ENCODE data around the gene OR51V1.
"Not testable (repeated sequence)": the region's sequence is repeated elsewhere in the genome, so short reads cannot be mapped to it uniquely, and the experiment has no call there.

OR51V1 gene, protein sequence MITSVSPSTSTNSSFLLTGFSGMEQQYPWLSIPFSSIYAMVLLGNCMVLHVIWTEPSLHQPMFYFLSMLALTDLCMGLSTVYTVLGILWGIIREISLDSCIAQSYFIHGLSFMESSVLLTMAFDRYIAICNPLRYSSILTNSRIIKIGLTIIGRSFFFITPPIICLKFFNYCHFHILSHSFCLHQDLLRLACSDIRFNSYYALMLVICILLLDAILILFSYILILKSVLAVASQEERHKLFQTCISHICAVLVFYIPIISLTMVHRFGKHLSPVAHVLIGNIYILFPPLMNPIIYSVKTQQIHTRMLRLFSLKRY

DNA sequence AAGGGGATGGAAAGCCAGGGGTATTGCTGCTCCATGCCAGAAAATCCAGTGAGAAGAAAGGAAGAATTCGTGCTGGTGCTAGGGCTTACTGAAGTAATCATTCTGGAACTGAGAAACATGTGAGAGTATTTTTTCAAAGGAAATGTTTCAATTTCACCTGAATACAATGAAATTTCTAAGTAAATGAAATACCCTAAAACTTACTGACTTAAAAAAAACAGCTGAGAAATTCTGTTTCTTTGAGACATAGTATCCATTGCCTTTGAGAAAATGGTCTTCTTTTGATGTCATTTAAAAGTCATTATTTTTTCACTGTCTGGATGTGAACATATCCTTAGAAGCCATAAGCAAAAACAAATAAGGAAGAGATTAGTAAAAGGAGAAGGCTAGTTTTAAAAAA, at the start of gene OR51V1:
Gene OR51V1 (minus strand): TSS at position 101 of the 400 bp plus-strand sequence. CDS start 0 bp downstream, at position 101.
- DNase-seq, result no peak

DNA sequence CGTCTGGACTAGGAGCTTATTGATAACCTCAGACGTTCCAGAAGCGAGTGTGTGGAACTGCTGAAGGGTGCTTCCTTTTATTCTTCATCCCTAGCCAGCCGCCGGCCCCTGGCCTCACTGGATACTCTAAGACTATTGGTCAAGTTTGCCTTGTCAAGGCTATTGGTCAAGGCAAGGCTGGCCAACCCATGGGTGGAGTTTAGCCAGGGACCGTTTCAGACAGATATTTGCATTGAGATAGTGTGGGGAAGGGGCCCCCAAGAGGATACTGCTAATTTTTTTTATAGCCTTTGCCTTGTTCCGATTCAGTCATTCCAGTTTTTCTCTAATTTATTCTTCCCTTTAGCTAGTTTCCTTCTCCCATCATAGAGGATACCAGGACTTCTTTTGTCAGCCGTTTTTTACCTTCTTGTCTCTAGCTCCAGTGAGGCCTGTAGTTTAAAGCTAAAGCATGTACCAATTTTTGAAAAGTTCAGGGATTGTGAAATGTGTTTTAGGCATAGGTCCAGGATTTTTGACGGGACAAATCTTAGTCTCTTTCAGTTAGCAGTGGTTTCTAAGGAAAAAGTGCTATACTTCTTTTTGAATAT, 49.4 kb upstream of the OR51V1 start, which contains the start of gene HBG1:
Gene HBG1 (minus strand): TSS at position 51 of the 590 bp plus-strand sequence. CDS start 53 bp downstream, outside the sequence.
- not testable (repeated sequence) for DNase-seq

DNA sequence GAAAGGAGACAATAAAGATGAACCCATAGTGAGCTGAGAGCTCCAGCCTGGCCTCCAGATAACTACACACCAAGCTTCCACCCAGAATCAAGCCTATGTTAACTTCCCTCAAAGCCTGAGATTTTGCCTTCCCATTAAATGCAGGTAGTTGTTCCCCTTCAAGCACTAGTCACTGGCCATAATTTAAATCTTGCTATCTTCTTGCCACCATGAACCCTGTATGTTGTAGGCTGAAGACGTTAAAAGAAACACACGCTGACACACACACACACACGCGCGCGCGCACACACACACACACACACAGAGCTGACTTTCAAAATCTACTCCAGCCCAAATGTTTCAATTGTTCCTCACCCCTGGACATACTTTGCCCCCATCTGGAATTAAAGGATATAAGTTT, 48.0 kb upstream of the OR51V1 start:
- not testable (repeated sequence) for DNase-seq

DNA sequence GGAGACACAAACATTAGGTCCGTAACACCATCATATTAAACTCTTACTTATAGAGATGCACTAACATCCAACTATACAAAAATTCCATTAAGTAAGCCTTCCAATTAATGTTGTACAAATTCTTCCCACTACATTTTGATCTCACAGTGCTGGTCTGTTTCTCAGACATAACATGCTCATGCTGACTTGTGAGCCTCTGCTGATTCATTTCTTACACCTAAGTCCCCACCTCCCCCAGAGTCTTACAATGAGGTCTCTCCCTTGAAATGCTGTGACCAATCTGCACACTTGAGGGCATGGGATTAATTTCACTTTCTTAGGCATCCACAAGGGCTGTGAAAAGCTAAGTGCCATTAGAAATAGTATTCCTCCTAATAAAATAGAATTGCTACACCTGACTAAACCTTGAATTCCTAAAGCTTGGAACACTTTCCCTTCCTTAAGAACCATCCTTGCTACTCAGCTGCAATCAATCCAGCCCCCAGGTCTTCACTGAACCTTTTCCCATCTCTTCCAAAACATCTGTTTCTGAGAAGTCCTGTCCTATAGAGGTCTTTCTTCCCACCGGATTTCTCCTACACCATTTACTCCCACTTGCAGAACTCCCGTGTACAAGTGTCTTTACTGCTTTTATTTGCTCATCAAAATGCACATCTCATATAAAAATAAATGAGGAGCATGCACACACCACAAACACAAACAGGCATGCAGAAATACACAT, 47.1 kb upstream of the OR51V1 start:
- DNase-seq, result no peak

DNA sequence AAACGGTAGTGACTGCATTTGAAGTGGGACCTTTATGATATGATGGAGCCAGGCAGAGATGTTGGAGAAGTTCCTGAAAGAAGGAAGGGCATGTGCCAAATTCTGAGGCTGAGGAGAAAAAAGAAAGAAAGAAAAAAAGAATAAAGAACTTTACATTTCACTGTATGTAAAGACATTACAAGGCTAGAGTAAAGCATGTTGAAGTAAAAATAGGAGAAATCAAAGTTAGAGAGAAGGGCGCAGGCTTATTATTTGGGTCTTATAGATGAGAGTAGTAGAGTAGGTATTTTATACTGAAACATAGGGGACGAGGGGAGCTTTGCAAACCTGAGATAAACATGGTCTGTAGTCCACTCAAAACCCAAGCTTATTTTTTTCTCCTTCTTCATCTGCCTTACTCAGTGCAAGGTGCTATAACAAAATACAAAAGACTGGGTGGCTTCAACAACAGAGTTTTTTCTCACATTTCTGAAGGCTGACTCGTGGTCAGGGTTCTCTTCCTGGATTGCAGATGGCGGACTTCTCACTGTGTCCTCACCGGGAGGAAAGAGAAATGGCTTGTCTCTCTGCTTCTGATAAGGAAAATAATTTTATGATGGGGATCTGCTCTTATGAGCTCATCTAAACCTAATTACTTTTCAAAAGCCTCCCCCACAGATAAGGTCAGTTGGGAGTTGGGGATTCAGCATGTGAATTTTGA, 46.4 kb upstream of the OR51V1 start:
- no peak for DNase-seq

DNA sequence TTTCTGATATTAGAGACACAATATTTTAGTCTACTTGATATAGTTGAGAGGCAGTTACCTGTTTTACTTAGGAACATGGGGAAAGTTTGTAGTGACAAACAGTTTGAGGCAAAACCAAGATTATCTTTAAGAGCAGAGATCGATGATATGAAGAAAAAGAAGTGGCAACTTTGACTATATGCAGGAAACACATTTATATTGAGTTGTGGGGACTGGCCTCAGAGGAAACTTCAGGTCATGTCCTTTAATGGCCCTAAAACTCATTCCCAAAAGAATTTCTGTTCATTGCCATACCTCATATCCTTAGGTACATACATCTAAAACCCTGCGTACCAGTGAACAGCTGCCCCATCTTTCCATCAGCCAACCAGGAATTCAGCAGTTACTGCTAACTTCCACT, 44.7 kb upstream of the OR51V1 start:
- no peak for DNase-seq

DNA sequence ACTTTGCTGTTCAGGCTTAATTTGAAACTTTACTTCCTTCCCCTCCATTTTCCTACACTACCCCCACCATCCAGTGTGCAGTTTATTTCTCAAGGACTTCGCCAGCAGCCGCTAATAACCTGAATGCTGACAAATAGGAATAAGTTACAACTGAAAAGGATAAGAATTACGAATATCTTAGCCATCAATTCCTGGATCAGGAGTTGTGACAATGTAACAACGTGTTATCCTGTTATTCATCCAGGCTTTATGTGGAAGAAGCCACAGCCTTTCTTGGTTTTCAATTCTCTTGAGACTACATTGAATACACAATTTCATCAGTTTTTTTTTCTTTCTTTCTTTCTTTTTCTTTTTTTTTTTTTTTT, 43.3 kb upstream of the OR51V1 start:
- no peak for DNase-seq

DNA sequence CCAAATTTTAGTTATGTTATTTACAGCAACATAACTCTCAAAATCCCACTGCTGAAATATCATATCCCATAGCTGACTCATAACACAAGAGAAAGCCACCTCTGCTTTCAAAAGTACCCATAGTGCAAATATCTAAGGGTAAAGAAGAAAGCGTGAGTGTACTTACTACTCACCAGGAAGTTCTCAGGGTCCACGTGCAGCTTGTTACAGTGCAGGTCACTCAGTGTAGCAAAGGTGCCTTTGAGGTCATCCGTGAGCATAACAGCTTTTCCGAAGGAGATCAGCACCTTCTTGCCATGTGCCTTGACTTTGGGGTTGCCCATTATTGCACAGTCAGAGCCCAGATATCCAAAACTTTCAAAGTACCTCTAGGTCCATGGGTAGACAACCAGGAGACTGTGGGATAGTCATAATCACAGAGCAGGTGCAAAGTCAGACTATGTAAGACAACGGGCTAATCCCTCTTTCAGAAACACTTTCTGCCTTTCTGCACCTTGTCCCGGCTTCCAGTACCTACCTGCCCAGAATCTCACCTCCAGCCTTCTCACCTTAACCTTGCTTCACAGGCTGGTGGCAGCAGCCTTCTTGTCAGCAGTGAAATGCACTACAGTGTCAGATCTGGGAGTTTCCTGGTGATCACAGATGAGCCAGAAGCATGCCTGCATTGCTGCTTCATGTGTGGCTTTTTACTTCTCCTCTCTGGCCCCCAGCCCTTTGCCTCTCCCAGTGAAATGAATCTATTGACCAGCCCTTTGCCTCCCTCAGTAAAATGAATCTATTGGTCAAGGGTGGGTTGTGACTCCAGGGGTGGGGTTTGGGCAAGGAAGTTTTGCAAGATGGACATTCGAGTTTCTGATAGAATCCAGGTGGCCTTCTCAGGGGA, 42.7 kb upstream of the OR51V1 start:
- no peak for DNase-seq

DNA sequence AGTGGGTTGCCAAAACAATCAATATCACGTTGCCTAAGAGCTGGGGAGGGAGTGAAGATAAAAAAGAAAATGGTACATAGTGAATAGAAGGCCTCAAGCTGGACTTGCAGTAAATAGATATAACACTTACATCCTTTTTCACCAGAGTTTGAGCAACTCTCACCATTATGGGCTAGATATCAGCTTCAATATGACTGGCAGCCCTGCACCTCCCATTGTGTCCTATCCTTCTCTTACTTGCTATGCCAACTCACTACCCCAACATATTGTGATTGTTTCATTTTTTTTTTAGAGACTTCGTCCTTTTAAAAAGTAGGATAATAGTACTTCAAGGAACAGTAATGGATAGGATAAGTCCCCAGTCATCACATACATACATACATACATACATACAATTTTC, 41.7 kb upstream of the OR51V1 start:
- no peak for DNase-seq

DNA sequence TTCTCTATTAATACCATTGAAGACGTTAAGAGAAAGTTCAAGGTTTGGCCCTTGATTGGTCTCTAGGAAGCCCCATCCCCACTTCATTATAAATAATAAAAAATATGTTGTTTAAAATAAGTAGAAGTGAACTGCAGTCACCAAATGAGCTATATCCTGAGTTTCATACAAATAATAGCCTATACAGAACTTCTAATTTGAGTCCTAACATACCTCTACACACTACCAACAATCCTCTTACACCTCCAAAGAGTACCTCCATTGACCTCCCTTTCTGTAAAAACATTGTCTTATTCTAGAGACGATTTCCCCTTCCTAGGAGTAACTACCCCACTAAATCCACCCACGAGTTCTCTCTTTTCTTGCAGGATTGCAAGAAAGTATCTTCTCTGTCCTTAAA, 41.0 kb upstream of the OR51V1 start:
- no peak for DNase-seq

DNA sequence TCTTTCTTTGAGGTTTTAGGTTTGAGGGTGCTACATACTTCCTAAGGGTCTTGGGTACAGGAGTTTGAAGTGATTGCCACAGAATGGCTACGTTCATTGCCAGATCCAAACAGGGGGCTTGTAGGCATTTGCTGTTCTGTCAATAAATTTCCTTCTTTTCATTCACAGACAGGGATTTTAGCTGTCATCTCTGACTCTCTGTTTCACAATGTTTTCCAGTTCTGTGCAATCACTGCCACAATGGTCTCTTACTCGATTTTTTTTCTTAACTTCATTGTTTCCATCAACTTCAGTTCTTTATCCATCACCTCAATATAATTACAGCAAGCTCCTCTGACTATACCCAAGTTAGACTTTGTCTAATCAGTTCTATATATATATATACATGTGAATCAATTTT, 40.0 kb upstream of the OR51V1 start:
- no peak for DNase-seq

DNA sequence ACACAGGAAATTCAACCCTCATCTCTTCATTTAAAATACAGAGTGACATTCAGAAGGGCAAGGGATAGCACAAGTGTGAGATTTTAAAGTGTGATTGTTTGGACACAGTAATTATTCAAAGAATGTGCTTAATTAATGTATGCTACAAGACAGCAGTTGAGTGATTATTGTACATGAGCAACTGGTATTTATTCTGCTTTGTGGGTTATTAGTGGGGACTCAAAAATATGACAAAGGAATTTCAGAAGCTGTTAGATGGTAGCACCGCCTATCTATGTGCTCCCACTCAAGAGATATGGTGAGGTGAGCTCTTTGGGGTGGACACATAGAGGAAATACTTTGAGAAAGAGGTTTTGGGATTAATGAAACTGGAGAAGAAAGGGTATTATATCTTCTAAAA, 39.6 kb upstream of the OR51V1 start:
- DNase-seq, result no peak

DNA sequence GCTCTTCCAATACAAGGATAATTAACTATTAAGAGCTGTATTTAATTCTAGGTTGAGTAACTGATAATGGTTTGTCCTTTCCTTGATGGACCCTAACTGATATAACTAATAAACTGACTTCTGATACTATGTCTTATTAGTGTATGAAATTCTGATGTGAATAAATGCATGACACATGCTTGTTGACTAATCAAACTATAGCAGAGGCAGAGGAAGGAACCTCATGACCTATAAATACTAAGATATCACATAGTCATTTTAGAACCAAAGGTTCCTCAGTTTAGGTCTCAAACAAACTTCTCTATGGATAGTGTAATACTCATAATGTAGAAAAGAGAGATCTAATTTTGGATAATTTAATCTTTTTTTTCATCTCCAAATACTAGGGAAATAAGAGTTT, 38.6 kb upstream of the OR51V1 start:
- DNase-seq, result no peak

DNA sequence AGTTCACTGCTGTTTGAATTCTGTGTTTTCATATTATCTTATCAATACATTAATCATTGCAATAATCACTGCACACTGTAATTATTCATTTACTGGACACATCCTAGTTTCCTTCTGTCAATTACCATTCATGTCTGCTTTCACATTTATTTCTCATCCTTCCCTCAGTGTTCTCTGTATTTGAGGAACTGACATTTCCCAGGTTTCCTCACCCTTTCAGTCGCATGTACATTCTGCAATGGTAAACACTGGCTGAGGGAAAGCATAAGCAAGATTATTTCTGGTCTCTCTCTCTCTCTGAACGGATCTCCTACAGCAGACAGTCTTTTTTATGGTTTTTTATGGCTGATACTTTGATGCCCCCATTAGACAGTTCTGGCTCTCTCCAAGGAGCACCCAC, 38.0 kb upstream of the OR51V1 start:
- DNase-seq, result no peak

DNA sequence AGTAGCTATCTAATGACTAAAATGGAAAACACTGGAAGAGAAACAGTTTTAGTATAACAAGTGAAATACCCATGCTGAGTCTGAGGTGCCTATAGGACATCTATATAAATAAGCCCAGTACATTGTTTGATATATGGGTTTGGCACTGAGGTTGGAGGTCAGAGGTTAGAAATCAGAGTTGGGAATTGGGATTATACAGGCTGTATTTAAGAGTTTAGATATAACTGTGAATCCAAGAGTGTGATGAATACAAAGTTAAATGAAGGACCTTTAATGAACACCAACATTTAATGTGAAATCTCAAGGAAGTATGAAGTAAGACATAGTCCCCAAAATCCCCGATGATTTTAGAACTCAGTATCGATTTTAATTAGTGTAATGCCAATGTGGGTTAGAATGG, 36.9 kb upstream of the OR51V1 start:
- no peak for DNase-seq

DNA sequence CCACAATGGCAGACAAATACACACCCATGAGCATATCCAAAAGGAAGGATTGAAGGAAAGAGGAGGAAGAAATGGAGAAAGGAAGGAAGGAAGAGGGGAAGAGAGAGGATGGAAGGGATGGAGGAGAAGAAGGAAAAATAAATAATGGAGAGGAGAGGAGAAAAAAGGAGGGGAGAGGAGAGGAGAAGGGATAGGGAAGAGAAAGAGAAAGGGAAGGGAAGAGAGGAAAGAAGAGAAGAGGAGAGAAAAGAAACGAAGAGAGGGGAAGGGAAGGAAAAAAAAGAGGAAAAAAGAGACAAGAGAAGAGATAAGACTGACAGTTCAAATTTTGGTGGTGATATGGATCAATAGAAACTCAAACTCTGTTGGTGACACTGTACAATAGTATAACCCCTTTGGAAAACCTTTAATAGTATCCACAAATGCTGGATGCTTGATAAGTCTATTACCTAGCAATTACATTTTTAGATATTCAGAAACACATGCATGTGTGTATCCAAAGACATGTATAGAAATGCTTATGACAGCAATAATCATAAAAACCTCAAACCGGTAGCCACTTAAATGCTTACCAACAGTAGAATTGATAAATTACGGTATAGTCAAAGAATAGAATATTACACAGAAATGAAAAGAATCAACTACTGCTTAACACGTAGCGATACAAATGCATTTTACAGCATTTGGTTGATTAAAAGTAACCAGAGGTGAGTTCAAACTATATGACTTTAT, 35.0 kb upstream of the OR51V1 start:
- DNase-seq, result no peak

DNA sequence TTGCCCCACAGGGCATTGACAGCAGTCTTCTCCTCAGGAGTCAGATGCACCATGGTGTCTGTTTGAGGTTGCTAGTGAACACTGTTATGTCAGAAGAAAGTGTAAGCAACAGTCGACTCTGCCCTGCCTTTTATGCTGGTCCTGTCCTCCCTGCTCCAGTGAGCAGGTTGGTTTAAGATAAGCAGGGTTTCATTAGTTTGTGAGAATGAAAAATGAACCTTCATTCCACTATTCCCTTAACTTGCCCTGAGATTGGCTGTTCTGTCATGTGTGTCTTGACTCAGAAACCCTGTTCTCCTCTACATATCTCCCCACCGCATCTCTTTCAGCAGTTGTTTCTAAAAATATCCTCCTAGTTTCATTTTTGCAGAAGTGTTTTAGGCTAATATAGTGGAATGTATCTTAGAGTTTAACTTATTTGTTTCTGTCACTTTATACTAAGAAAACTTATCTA, 33.9 kb upstream of the OR51V1 start, which contains the start of gene HBD:
Gene HBD (minus strand): TSS at position 103 of the 454 bp plus-strand sequence. CDS start 50 bp downstream, at position 53.
- no peak for DNase-seq

DNA sequence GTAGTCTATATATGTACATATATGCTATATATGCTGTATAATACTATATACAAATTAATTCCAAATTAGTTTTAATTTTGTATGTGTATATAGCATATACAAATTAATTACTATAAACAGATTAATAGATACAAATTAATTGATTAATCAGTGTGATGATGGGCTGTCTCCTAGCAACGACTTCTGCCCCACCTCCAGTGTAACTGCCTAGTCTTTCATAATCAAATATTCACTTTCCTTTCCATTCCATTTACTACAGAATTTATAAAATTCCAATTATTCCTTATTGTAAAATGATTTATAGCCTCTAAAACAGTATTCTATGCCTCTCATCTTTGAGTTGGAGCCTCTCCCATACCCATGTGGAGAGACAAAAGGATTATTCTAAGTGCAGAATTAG, 32.8 kb upstream of the OR51V1 start:
- no peak for DNase-seq

DNA sequence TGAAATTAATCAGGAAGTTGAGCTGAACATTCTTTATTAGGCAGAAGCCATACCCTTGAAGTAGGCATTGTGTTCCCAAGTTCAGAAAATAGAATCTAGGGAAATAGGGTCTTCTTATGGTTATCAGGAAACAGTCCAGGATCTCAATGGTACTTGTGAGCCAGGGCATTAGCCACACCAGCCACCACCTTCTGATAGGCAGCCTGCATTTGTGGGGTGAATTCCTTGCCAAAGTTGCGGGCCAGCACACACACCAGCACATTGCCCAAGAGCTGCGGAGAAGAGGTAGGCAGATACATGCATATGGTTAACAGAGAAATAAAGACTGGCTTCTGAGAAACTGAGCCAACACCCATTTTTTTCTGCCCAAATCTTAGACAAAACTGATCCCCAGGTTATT, 32.3 kb upstream of the OR51V1 start:
- no peak for DNase-seq

DNA sequence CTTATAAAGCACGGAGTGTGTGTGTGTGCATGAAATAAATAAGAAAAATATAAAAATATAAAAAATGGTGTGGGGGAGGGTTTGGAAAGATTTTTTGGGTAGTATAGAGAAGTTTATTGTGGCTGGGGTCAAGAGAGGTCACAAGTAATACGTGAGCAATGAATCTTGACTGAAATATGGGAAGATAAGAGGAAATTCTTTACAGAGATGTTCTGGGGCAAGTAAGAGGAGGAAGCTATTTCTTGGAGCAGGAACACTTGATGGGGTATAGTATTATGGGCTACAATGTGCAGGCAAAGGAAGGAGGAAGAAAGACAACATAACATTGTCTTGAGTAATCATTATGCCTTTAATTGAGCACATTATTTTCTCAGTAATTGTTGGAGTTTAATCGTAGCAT, 31.7 kb upstream of the OR51V1 start:
- DNase-seq, result no peak

DNA sequence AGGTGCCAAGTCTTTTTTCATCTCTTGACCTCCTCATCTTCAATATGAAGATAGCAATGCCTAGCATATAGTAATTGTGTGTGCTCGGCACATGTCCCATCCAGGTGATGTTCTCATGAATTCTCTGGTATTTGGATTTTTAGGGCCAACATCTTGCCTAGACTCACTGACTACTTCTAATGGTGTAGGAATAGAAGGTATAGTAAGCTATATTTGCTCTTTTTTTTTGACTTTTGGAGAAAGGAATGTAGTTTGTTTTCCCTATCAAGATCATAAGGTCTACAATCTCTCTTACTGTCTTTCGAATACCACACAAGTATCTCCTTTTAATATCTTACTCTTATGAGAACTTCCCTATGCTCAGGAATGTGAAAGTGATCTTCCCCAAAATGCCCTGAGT, 30.6 kb upstream of the OR51V1 start:
- DNase-seq, result no peak

DNA sequence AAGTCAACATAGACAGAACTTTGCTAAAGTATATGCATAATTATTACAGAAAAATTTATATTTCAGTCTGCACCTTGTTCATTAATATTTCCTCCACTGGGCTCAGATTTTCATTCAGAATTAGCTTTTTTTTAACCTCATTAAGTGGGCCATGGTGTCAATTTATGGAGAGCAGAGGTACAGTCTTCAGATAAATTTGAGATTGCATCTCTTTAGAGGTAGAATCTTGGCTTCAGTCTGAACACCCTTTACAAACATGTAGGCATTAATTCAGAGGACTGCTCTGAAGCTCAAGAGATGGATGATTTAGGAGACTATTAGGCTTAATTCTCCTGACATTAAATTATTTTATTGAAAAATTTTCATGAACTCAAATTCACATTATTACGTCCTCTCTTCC, 29.8 kb upstream of the OR51V1 start:
- DNase-seq, result no peak
